IMR-90 (cell line): ENCODE measurements around the gene CYP2D6. TPM values are rescaled to one million over a fixed set of nuclear protein-coding genes. Genes with fewer than 3 reads are reported as not detected.

Source experiments
- ATAC-seq: fragments of 200-7000 bp; cut with Tn5 transposase; 2 replicates; pipeline ENCODE4 v1.9.1; 2020; ENCODE audit warnings: low read depth, mild to moderate bottlenecking, moderate library complexity
- BruUV-seq: library from RNA; stranded (reverse); fragments of 400-500 nt; replicated peaks from 2 replicates; lab custom pipeline; 2021; lab: Mats Ljungman, UMichigan
- CTCF ChIA-PET: fragments of 300-600 bp; formaldehyde crosslinking; extraction: SDS; loops from one replicate; lab custom pipeline; 2021; ENCODE audit warnings: antibody characterized with exemption; lab: Yijun Ruan, JAX
- POLR2A ChIA-PET: fragments of 300-600 bp; sonication (Branson Sonifier 250); formaldehyde crosslinking; loops from one replicate; lab custom pipeline; 2022; ENCODE audit warnings: antibody characterized with exemption; ENCODE audit not compliant: unreplicated experiment; lab: Charles Lee
- DNase-seq: peaks from one replicate; pipeline ENCODE4 v3.0.0; 2013
- H2AFZ ChIP-seq: replicated peaks from 2 replicates; pipeline ENCODE3; 2013; ENCODE audit warnings: low read length, mild to moderate bottlenecking; ENCODE audit not compliant: poor library complexity
- H2AK5ac ChIP-seq: 2 replicates; pipeline ENCODE4 v1.6.1; 2013; ENCODE audit warnings: low read depth, low read length, inconsistent platforms
- H2AK9ac ChIP-seq: replicated peaks from 2 replicates; pipeline ENCODE3; 2013; ENCODE audit warnings: mild to moderate bottlenecking, low read depth, low read length, moderate library complexity; ENCODE audit not compliant: poor library complexity
- H2BK120ac ChIP-seq: 2 replicates; pipeline ENCODE4 v1.6.1; 2013; ENCODE audit warnings: low read depth, low read length, inconsistent platforms
- H2BK15ac ChIP-seq: 3 replicates; pipeline ENCODE4 v1.6.1; 2013; ENCODE audit warnings: low read depth, low read length, inconsistent platforms
- H2BK20ac ChIP-seq: 2 replicates; pipeline ENCODE4 v1.6.1; 2013; ENCODE audit warnings: low read depth, mild to moderate bottlenecking, inconsistent platforms, low read length, moderate library complexity
- H2BK5ac ChIP-seq: 2 replicates; pipeline ENCODE4 v1.6.1; 2013; ENCODE audit warnings: mild to moderate bottlenecking, low read depth, low read length, inconsistent platforms; ENCODE audit not compliant: poor library complexity, severe bottlenecking
- H3K14ac ChIP-seq: replicated peaks from 2 replicates; pipeline ENCODE4 v1.6.1; 2013; ENCODE audit warnings: low read depth, low read length, inconsistent platforms
- H3K18ac ChIP-seq: 2 replicates; pipeline ENCODE4 v1.6.1; 2013; ENCODE audit warnings: low read depth, low read length, control low read depth
- H3K23ac ChIP-seq: 2 replicates; pipeline ENCODE4 v1.6.1; 2013; ENCODE audit warnings: low read depth, low read length, inconsistent platforms
- H3K27ac ChIP-seq: 2 replicates; pipeline ENCODE4 v1.5.1; 2013; ENCODE audit warnings: mild to moderate bottlenecking, control low read depth, low read length; ENCODE audit not compliant: insufficient read depth
- H3K27me3 ChIP-seq: 2 replicates; pipeline ENCODE4 v1.6.1; 2013; ENCODE audit warnings: low read length; ENCODE audit not compliant: control insufficient read depth, insufficient read depth
- H3K36me3 ChIP-seq: 2 replicates; pipeline ENCODE4 v1.6.1; 2013; ENCODE audit warnings: low read length, mixed read lengths; ENCODE audit not compliant: control insufficient read depth, insufficient read depth
- H3K4ac ChIP-seq: 2 replicates; pipeline ENCODE4 v1.6.1; 2013; ENCODE audit warnings: low read depth, low read length, inconsistent platforms
- H3K4me1 ChIP-seq: 2 replicates; pipeline ENCODE4 v1.6.1; 2013; ENCODE audit warnings: low read length, mixed read lengths; ENCODE audit not compliant: control insufficient read depth, insufficient read depth
- H3K4me2 ChIP-seq: 2 replicates; pipeline ENCODE4 v1.6.1; 2013; ENCODE audit warnings: low read depth, mild to moderate bottlenecking, control low read depth, low read length, moderate library complexity
- H3K4me3 ChIP-seq: 2 replicates; pipeline ENCODE4 v1.5.1; 2013; ENCODE audit warnings: low read depth, mild to moderate bottlenecking, control low read depth, low read length, moderate library complexity; ENCODE audit not compliant: insufficient read depth
- H3K56ac ChIP-seq: 2 replicates; pipeline ENCODE4 v1.6.1; 2013; ENCODE audit warnings: low read length, inconsistent platforms; ENCODE audit not compliant: insufficient read depth; ENCODE audit errors: extremely low read depth
- H3K79me1 ChIP-seq, 2 experiments: 2 replicates each; pipeline ENCODE4 v1.6.1; 2013; ENCODE audit warnings: low read length in 2 of 2, inconsistent platforms in 1 of 2, low read depth in 1 of 2
- H3K9ac ChIP-seq: 2 replicates; pipeline ENCODE4 v1.6.1; 2013; ENCODE audit warnings: low read depth, low read length, control low read depth
- H3K9me1 ChIP-seq: 2 replicates; pipeline ENCODE4 v1.6.1; 2013; ENCODE audit warnings: low read length, inconsistent platforms; ENCODE audit not compliant: insufficient read depth
- H3K9me3 ChIP-seq: 2 replicates; pipeline ENCODE4 v1.6.1; 2013; ENCODE audit warnings: low read length; ENCODE audit not compliant: control insufficient read depth, insufficient read depth
- H4K20me1 ChIP-seq: 2 replicates; pipeline ENCODE4 v1.6.1; 2013; ENCODE audit warnings: low read length, inconsistent platforms; ENCODE audit not compliant: insufficient read depth
- H4K5ac ChIP-seq: 2 replicates; pipeline ENCODE4 v1.6.1; 2013; ENCODE audit warnings: mild to moderate bottlenecking, low read depth, low read length, control low read depth
- H4K8ac ChIP-seq, 2 experiments: 2 replicates each; pipeline ENCODE4 v1.6.1; 2013; ENCODE audit warnings: low read depth in 2 of 2, low read length in 2 of 2, control low read depth in 1 of 2, inconsistent platforms in 1 of 2
- H4K91ac ChIP-seq: 2 replicates; pipeline ENCODE4 v1.6.1; 2013; ENCODE audit warnings: low read depth, low read length, inconsistent platforms; ENCODE audit not compliant: insufficient read depth
- BHLHE40 ChIP-seq: fragments of 150-350 bp; IDR thresholded peaks from 2 replicates; pipeline ENCODE4 v1.6.1; 2016; ENCODE audit warnings: mild to moderate bottlenecking, low read depth, low read length
- CEBPB ChIP-seq: IDR thresholded peaks from 2 replicates; pipeline ENCODE4 v1.6.1; 2012; ENCODE audit warnings: low read depth, low read length, improper control_type of control experiment
- CHD1 ChIP-seq: IDR thresholded peaks from 2 replicates; pipeline ENCODE4 v1.6.1; 2012; ENCODE audit warnings: low read depth, low read length, improper control_type of control experiment
- CTCF ChIP-seq: conservative IDR thresholded peaks from 2 replicates; pipeline ENCODE4 v1.5.1; 2012; ENCODE audit warnings: mild to moderate bottlenecking, low read depth, low read length, improper control_type of control experiment
- FOS ChIP-seq: fragments of 150-350 bp; IDR thresholded peaks from 2 replicates; pipeline ENCODE4 v1.6.1; 2016; ENCODE audit warnings: low read depth, low read length
- MAFK ChIP-seq: IDR thresholded peaks from 2 replicates; pipeline ENCODE4 v1.6.1; 2012; ENCODE audit warnings: low read depth, low read length, improper control_type of control experiment
- MAZ ChIP-seq: IDR thresholded peaks from 2 replicates; pipeline ENCODE4 v1.6.1; 2012; ENCODE audit warnings: low read depth, mild to moderate bottlenecking, low read length, improper control_type of control experiment, moderate library complexity, borderline replicate concordance
- MXI1 ChIP-seq: IDR thresholded peaks from 2 replicates; pipeline ENCODE4 v1.6.1; 2012; ENCODE audit warnings: low read depth, mild to moderate bottlenecking, low read length, moderate library complexity, borderline replicate concordance
- NFE2L2 ChIP-seq: fragments of 150-350 bp; IDR thresholded peaks from 2 replicates; pipeline ENCODE4 v1.6.1; 2016; ENCODE audit warnings: low read depth, mild to moderate bottlenecking, low read length
- POLR2A ChIP-seq: IDR thresholded peaks from 2 replicates; pipeline ENCODE4 v1.6.1; 2012; ENCODE audit warnings: mild to moderate bottlenecking, low read depth, low read length
- RAD21 ChIP-seq: IDR thresholded peaks from 2 replicates; pipeline ENCODE4 v1.6.1; 2012; ENCODE audit warnings: low read length, improper control_type of control experiment
- RCOR1 ChIP-seq: IDR thresholded peaks from 2 replicates; pipeline ENCODE4 v1.6.1; 2012; ENCODE audit warnings: mild to moderate bottlenecking, low read length, improper control_type of control experiment; ENCODE audit not compliant: insufficient replicate concordance
- RFX5 ChIP-seq: IDR thresholded peaks from 2 replicates; pipeline ENCODE4 v1.8.0; 2012; ENCODE audit warnings: low read depth, mild to moderate bottlenecking, low read length, moderate library complexity
- SMC3 ChIP-seq: fragments of 150-350 bp; IDR thresholded peaks from 2 replicates; pipeline ENCODE4 v1.6.1; 2016; ENCODE audit warnings: low read depth, mild to moderate bottlenecking, antibody characterized with exemption, low read length, moderate library complexity
- USF2 ChIP-seq: fragments of 150-350 bp; IDR thresholded peaks from 2 replicates; pipeline ENCODE4 v1.6.1; 2017; ENCODE audit warnings: mild to moderate bottlenecking, antibody characterized with exemption, low read length, low read depth
- WGBS, 2 experiments: methylation state at CpG; one replicate each; pipeline versions ENCODE4 v1.1.5 to v1.1.7; 2013; ENCODE audit warnings: missing lambda C conversion rate in 2 of 2; ENCODE audit not compliant: insufficient read length in 1 of 2; ENCODE audit errors: extremely low coverage in 2 of 2; 5-methylcytosine and 5-hydroxymethylcytosine counted together
- dilution Hi-C: fragments of 300-500 bp; cut with HindIII; formaldehyde crosslinking; loops from one replicate; pipeline ENCODE4 v1.14.3; 2018; ENCODE audit warnings: low sequenced_read_pairs; ENCODE audit not compliant: unreplicated experiment
- in situ Hi-C: fragments of 300-500 bp; cut with MboI; formaldehyde crosslinking; loops from 3 replicates; pipeline ENCODE4 v1.14.3; 2019; ENCODE audit warnings: low sequenced_read_pairs, inconsistent platforms, mixed read lengths
- intact Hi-C: fragments of 100-400 bp; cut with micrococcal nuclease; formaldehyde crosslinking; loops from 2 replicates; pipeline ENCODE4 v1.10.0; 2022
- polyA plus RNA-seq, 3 experiments: library from polyadenylated mRNA; depleted of rRNA; stranded (reverse); fragments of >200 nt; gene quantifications; 2 replicates each; pipeline ENCODE4 v1.2.3, GENCODE V29; 2012; ENCODE audit warnings: low replicate concordance in 1 of 3
- total RNA-seq: library from RNA; depleted of rRNA; stranded (reverse); fragments of >200 nt; gene quantifications from 2 replicates; pipeline ENCODE4 v1.2.3, GENCODE V29; 2012
- TF ChIP-seq, protein P1 (sequence below): fragments of 150-350 bp; IDR thresholded peaks from 2 replicates; pipeline ENCODE4 v1.6.1; 2016; ENCODE audit warnings: low read depth, mild to moderate bottlenecking, low read length, moderate library complexity, borderline replicate concordance

CYP2D6 gene
- total and polyA plus RNA-seq, 2 of the 4 experiments (the other 2 are of a cell fraction) = under 0.01 to 0.24 TPM

GRCh38 chr22:42154293-42155052 lies 23.9 kb upstream of the CYP2D6 start:
- dilution Hi-C loops = no loop called here
- ATAC-seq = no peak
- in situ Hi-C loops = no loop called here
- H4K8ac ChIP-seq = no peak overlapping the region
- H3K36me3 ChIP-seq = peaks cover 10% of the 10 kb centered on the region; the same call in 1 of the 2 replicates
- H2AK5ac ChIP-seq = no peak overlapping the region
- H2BK20ac ChIP-seq = no peak overlapping the region
- 96% methylated on average over 10 of the region's 12 CpGs; no CpG with 5 or more reads in 1 of the 2 experiments for WGBS, 2 experiments
- H3K4me3 ChIP-seq = no peak overlapping the region
- H3K4me1 ChIP-seq = no peaks in the 10 kb centered on the region
- no peak overlapping the region for H3K27ac ChIP-seq
- H3K23ac ChIP-seq = no peak overlapping the region
- H4K20me1 ChIP-seq = no peaks in the 10 kb centered on the region
- H2BK5ac ChIP-seq = no peak overlapping the region
- ChIA-PET CTCF (no interaction called here), POLR2A (no interaction called here)
- TF ChIP-seq CTCF = no peak
- TF ChIP-seq RAD21 = no peak
- no peak for TF ChIP-seq CEBPB
- no peak for TF ChIP-seq RFX5
- TF ChIP-seq, protein P1, sequence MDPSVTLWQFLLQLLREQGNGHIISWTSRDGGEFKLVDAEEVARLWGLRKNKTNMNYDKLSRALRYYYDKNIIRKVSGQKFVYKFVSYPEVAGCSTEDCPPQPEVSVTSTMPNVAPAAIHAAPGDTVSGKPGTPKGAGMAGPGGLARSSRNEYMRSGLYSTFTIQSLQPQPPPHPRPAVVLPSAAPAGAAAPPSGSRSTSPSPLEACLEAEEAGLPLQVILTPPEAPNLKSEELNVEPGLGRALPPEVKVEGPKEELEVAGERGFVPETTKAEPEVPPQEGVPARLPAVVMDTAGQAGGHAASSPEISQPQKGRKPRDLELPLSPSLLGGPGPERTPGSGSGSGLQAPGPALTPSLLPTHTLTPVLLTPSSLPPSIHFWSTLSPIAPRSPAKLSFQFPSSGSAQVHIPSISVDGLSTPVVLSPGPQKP = no peak
- no peak for TF ChIP-seq NFE2L2
- TF ChIP-seq MAZ = no peak
- TF ChIP-seq RCOR1 = no peak
- TF ChIP-seq FOS = no peak
- TF ChIP-seq BHLHE40 = no peak
- TF ChIP-seq SMC3 = no peak
- no peak for TF ChIP-seq POLR2A
- TF ChIP-seq CHD1 = no peak
- no peak for TF ChIP-seq MXI1
- no peak for TF ChIP-seq MAFK
- TF ChIP-seq USF2 = no peak
- H2BK120ac ChIP-seq = no peak overlapping the region
- H4K5ac ChIP-seq = no peak overlapping the region
- no peak overlapping the region for H3K9ac ChIP-seq
- peaks cover 3% of the 10 kb centered on the region; the same call in 1 of the 2 replicates for H3K9me1 ChIP-seq
- H3K18ac ChIP-seq = no peak overlapping the region
- H3K56ac ChIP-seq = no peak overlapping the region
- no peak overlapping the region for H3K4me2 ChIP-seq
- intact Hi-C loops = no loop called here
- no peaks in the 10 kb centered on the region for H3K27me3 ChIP-seq
- no peak overlapping the region for H2AFZ ChIP-seq
- H4K91ac ChIP-seq = no peak overlapping the region
- H3K9me3 ChIP-seq = no peaks in the 10 kb centered on the region
- H2BK15ac ChIP-seq = no peak overlapping the region
- H2AK9ac ChIP-seq = no peak overlapping the region
- DNase-seq = no peak
- H3K79me1 ChIP-seq = no peaks in the 10 kb centered on the region
- H3K14ac ChIP-seq = no peak overlapping the region
- no TSS peak for BruUV-seq
- H3K4ac ChIP-seq = no peak overlapping the region
